A549 (cell line): ENCODE results near the gene CRYBG3. TPM values are rescaled to one million over a fixed set of nuclear protein-coding genes. Genes with fewer than 3 reads are reported as not detected.

Experiments
- ATAC-seq, 2 experiments: fragments of 200-7000 bp in 1 of 2; fragments of >200 bp in 1 of 2; cut with Nextera tagmentation in 1 of 2; cut with Tn5 transposase in 1 of 2; 3 replicates each; pipeline versions ENCODE4 v1.8.0 to v1.9.1; 2018 to 2020; ENCODE audit warnings: mild to moderate bottlenecking in 1 of 2, moderate library complexity in 1 of 2
- CTCF ChIA-PET: fragments of 300-600 bp; sonication (Branson Sonifier 250); formaldehyde crosslinking; extraction: SDS; loops from one replicate; lab custom pipeline; 2021; ENCODE audit warnings: antibody characterized with exemption, inconsistent platforms; lab: Yijun Ruan, JAX
- POLR2A ChIA-PET: fragments of 350-600 bp; formaldehyde crosslinking; extraction: SDS; loops from one replicate; lab custom pipeline; 2021; ENCODE audit warnings: antibody characterized with exemption, inconsistent platforms; lab: Yijun Ruan, JAX
- DNase-seq, 2 experiments: peaks; one replicate each; pipeline versions ENCODE4 v3.0.0 to v3.0.0-alpha.2; 2011 to 2016; ENCODE audit warnings: low read depth in 1 of 2, low spot score in 1 of 2
- FAIRE-seq: peaks from 2 replicates; lab custom pipeline; 2011; peaks lifted over from hg19 to GRCh38; lab: Jason Lieb, UNC
- H3K27ac ChIP-seq, 2 experiments: fragments of >200 bp; sonication (Bioruptor Twin); formaldehyde crosslinking; 3 replicates each; pipeline ENCODE4 v1.5.1; 2016 to 2017
- H3K4me1 ChIP-seq: fragments of >200 bp; sonication (Bioruptor Twin); formaldehyde crosslinking; 3 replicates; pipeline ENCODE4 v1.6.1; 2016
- H3K4me2 ChIP-seq: fragments of >200 bp; sonication (Bioruptor Twin); formaldehyde crosslinking; 3 replicates; pipeline ENCODE4 v1.6.1; 2016
- H3K4me3 ChIP-seq: fragments of >200 bp; sonication (Bioruptor Twin); formaldehyde crosslinking; 3 replicates; pipeline ENCODE4 v1.5.1; 2016
- H3K9me3 ChIP-seq: fragments of >200 bp; sonication (Bioruptor Twin); formaldehyde crosslinking; 3 replicates; pipeline ENCODE4 v1.6.1; 2016
- BHLHE40 ChIP-seq: IDR thresholded peaks from 2 replicates; pipeline ENCODE4 v1.6.1; 2012; ENCODE audit warnings: low read depth, low read length, inconsistent platforms
- CEBPB ChIP-seq, 2 experiments: fragments of >200 bp in 1 of 2; sonication (Bioruptor Twin) in 1 of 2; formaldehyde crosslinking in 1 of 2; IDR thresholded peaks; 2 replicates each; pipeline ENCODE4 v1.6.1; 2012 to 2016
- CHD2 ChIP-seq: fragments of 150-350 bp; IDR thresholded peaks from 2 replicates; pipeline ENCODE4 v1.6.1; 2014; ENCODE audit warnings: low read length; ENCODE audit not compliant: partially characterized antibody
- EHMT2 ChIP-seq: fragments of 200-600 bp; sonication (generic); IDR thresholded peaks from 2 replicates; pipeline ENCODE4 v1.6.1; 2016; ENCODE audit warnings: antibody characterized with exemption, low read depth, mild to moderate bottlenecking, moderate library complexity
- EP300 ChIP-seq, 2 experiments: fragments of >200 bp; sonication (Bioruptor Twin); formaldehyde crosslinking; IDR thresholded peaks; 2 replicates in 1 of 2; 3 replicates in 1 of 2; pipeline ENCODE4 v1.6.1; 2016 to 2017
- FOSL2 ChIP-seq, 2 experiments: fragments of 450-650 bp in 1 of 2; fragments of >200 bp in 1 of 2; sonication (Bioruptor Twin) in 1 of 2; formaldehyde crosslinking; IDR thresholded peaks; 2 replicates each; pipeline versions ENCODE4 v1.5.0 to v1.6.1; 2016 to 2020; ENCODE audit warnings: mild to moderate bottlenecking in 1 of 2, moderate library complexity in 1 of 2
- FOXS1 ChIP-seq: fragments of 250-450 bp; sonication (Bioruptor Pico); IDR thresholded peaks from 2 replicates; pipeline ENCODE4 v1.5.0; 2020; ENCODE audit warnings: mild to moderate bottlenecking, moderate library complexity
- GATA3 ChIP-seq: IDR thresholded peaks from 2 replicates; pipeline ENCODE4 v1.6.1; 2012; ENCODE audit warnings: borderline replicate concordance
- HDAC2 ChIP-seq: fragments of 200-600 bp; sonication (generic); IDR thresholded peaks from 2 replicates; pipeline ENCODE4 v1.6.1; 2016
- HEYL ChIP-seq: fragments of 250-450 bp; sonication (Bioruptor Pico); IDR thresholded peaks from 2 replicates; pipeline ENCODE4 v1.8.0; 2021; ENCODE audit warnings: mild to moderate bottlenecking, moderate library complexity
- HOXA7 ChIP-seq: fragments of 250-450 bp; sonication (Bioruptor Pico); IDR thresholded peaks from 2 replicates; pipeline ENCODE4 v1.5.0; 2020; ENCODE audit warnings: mild to moderate bottlenecking, moderate library complexity
- HOXB13 ChIP-seq: fragments of 250-450 bp; sonication (Bioruptor Pico); IDR thresholded peaks from 2 replicates; pipeline ENCODE4 v1.5.0; 2020; ENCODE audit warnings: low read depth, mild to moderate bottlenecking, moderate library complexity
- HOXB5 ChIP-seq: fragments of 250-450 bp; sonication (Bioruptor Pico); IDR thresholded peaks from 2 replicates; pipeline ENCODE4 v1.5.0; 2020; ENCODE audit warnings: mild to moderate bottlenecking, moderate library complexity
- KDM1A ChIP-seq: fragments of 200-600 bp; sonication (generic); IDR thresholded peaks from 2 replicates; pipeline ENCODE4 v1.6.1; 2016; ENCODE audit warnings: low read depth, mild to moderate bottlenecking
- NPAS2 ChIP-seq: fragments of 250-450 bp; sonication (Bioruptor Pico); IDR thresholded peaks from 2 replicates; pipeline ENCODE4 v1.8.0; 2022; ENCODE audit warnings: mild to moderate bottlenecking, moderate library complexity, borderline replicate concordance
- NR3C1 ChIP-seq: fragments of >200 bp; sonication (Bioruptor Twin); formaldehyde crosslinking; IDR thresholded peaks from 3 replicates; pipeline ENCODE4 v1.6.1; 2017
- POLR2A ChIP-seq: IDR thresholded peaks from 2 replicates; pipeline ENCODE4 v1.6.1; 2012; ENCODE audit warnings: mild to moderate bottlenecking, low read length
- RAD21 ChIP-seq, 2 experiments: fragments of >200 bp in 1 of 2; sonication (Bioruptor Twin) in 1 of 2; formaldehyde crosslinking in 1 of 2; IDR thresholded peaks in 1 of 2; conservative IDR thresholded peaks in 1 of 2; 2 replicates in 1 of 2; 3 replicates in 1 of 2; pipeline ENCODE4 v1.6.1; 2012 to 2018; ENCODE audit warnings: inconsistent platforms in 1 of 2
- RARB ChIP-seq: fragments of 250-450 bp; sonication (Bioruptor Pico); IDR thresholded peaks from 2 replicates; pipeline ENCODE4 v1.8.0; 2021; ENCODE audit warnings: mild to moderate bottlenecking, moderate library complexity
- RNF2 ChIP-seq: fragments of 200-600 bp; sonication (generic); IDR thresholded peaks from 2 replicates; pipeline ENCODE4 v1.6.1; 2016; ENCODE audit warnings: low read depth, mild to moderate bottlenecking, antibody characterized with exemption, moderate library complexity, borderline replicate concordance
- WGBS: methylation state at CpG from one replicate; pipeline ENCODE4 v1.1.6; 2017; ENCODE audit errors: missing lambda C conversion rate; 5-methylcytosine and 5-hydroxymethylcytosine counted together
- polyA plus RNA-seq, 4 experiments: library from polyadenylated mRNA; depleted of rRNA in 3 of 4; stranded (reverse); fragments of >200 nt; fragmentation: RNase III in 1 of 4; extraction: RNeasy Plus Mini Kit Qiagen cat#74134 plus additional on column Dnase treatment in 1 of 4; gene quantifications; 2 replicates in 3 of 4; 3 replicates in 1 of 4; pipeline ENCODE4 v1.2.3, GENCODE V29; 2011 to 2017
- TF ChIP-seq, protein P1 (sequence below): IDR thresholded peaks from 2 replicates; pipeline ENCODE4 v1.6.1; 2012
- TF ChIP-seq, protein P2 (sequence below): fragments of 150-350 bp; IDR thresholded peaks from 2 replicates; pipeline ENCODE4 v1.6.1; 2014; ENCODE audit warnings: low read depth, mild to moderate bottlenecking, low read length
- TF ChIP-seq, protein P3 (sequence below): IDR thresholded peaks from 2 replicates; pipeline ENCODE4 v1.6.1; 2012
- TF ChIP-seq, protein P4 (sequence below): IDR thresholded peaks from 2 replicates; pipeline ENCODE4 v1.6.1; 2012; ENCODE audit warnings: low read depth, borderline replicate concordance
- TF ChIP-seq, protein P5 (sequence below): fragments of >200 bp; sonication (Bioruptor Twin); formaldehyde crosslinking; IDR thresholded peaks from 2 replicates; pipeline ENCODE4 v1.6.1; 2016

Gene CRYBG3
- polyA plus RNA-seq, 2 of the 4 experiments (the other 2 are of a cell fraction) = 3.6 to 8.7 TPM

DNA sequence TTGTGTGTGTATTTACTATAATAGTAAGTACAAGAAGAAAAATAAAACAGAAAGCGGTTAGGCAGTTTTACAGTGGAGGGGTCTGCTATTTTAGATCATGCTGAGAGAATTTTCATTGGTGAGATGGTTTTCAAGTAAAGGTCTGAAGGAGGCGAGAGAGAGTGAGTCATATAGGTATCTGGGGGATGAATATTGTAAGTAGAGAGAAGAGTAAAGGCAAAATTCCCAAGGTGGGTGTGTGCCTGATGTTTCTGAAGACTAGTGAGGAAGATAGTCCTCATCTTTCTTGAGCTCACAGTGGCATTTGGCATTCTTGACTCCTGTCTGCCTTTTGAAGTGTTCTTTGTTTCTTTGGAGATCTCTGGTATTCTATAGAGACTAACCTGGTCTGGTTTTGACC, 38.6 kb downstream of the CRYBG3 start:
- Histone ChIP-seq H3K4me1 (peaks cover 9% of the 10 kb centered on the region), H3K4me2 (no peak overlapping the region), H3K27ac (no peak overlapping the region), H3K9me3 (no peaks in the 10 kb centered on the region)
- CTCF ChIA-PET = interaction anchor here (0.8 kb wide), 1 partner anchor 12 kb away, joined by 3 read pairs; no protein-coding TSS in a partner anchor
- WGBS = 90% methylated on average over 2 of the region's 2 CpGs
- ATAC-seq (no peak), DNase-seq (no peak)
- TF ChIP-seq GATA3 (no peak), FOSL2 (IDR thresholded peaks at IDR 0.05) (no peak), FOSL2 (CRISPR knock-in tag; IDR thresholded peaks at IDR 0.05) (no peak), POLR2A (no peak)
- TF ChIP-seq, protein P1, sequence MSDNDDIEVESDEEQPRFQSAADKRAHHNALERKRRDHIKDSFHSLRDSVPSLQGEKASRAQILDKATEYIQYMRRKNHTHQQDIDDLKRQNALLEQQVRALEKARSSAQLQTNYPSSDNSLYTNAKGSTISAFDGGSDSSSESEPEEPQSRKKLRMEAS = no peak
- TF ChIP-seq, all 56 proteins: peak for 0
- FAIRE-seq = no peak
- H3K4me3 ChIP-seq = no peak overlapping the region
- POLR2A ChIA-PET = no interaction called here

DNA sequence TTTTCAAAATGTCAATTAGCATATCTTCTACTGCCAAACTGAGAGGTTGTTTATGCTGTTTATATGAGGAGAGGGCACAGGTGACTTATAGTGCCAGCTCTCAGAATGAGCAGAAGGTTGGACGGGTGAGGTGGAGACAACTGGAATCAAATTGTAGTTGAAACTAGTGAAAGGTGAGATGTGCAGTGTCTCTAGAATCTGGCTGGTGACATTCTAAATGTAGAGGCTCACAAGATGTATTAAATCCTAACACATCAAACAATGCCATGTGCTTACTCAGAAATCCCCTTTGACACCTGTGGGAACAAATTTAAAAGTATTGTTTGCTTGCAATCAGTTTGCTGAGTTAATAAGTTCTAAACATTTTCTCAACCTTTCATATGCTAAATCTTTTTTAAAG, 40.8 kb downstream of the CRYBG3 start:
- no peak for TF ChIP-seq EHMT2
- 77% methylated on average over 1 of the region's 1 CpG for WGBS

DNA sequence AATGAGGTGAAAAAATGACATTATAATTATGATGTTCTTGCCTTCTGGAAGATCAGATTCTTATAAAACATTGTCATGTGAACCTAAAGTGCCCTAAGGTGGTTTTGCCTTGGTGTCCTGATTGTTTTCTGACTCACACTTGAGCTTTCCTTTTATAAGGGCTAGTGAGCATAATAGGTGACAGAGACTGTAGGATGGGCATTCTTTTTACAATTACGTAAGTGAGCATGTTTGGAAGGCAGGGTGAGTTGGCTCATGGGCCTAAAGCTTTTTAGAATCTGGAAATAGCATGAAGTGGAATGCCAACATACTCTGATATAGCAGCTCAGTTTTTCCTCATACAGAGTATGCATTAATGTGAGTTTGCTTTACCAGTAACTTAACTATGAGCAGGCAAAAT, 41.2 kb downstream of the CRYBG3 start:
- Histone ChIP-seq H3K9me3 (no peaks in the 10 kb centered on the region), H3K27ac (no peak overlapping the region), H3K4me1 (peaks cover 9% of the 10 kb centered on the region), H3K4me3 (no peak overlapping the region), H3K4me2 (peak overlapping the region; percentile 11; the same call in 1 of the 3 replicates)
- peak; percentile 49 for FAIRE-seq
- peak in 1 of 2 experiments; percentile 5 for DNase-seq
- WGBS = 77% methylated on average over 1 of the region's 1 CpG
- ATAC-seq = no peak
- POLR2A ChIA-PET = no interaction called here
- TF ChIP-seq NPAS2 (no peak), HOXB5 (CRISPR knock-in tag) (no peak), NR3C1 (no peak), FOXS1 (CRISPR knock-in tag) (no peak), HEYL (CRISPR knock-in tag) (no peak), KDM1A (no peak), POLR2A (no peak), GATA3 (no peak), HOXA7 (CRISPR knock-in tag) (no peak), RARB (CRISPR knock-in tag) (no peak), EHMT2 (no peak)
- TF ChIP-seq, all 56 proteins: peak for 0
- CTCF ChIA-PET = no interaction called here

More for the DNA sequence above, 40.8 kb downstream of the CRYBG3 start:
- FAIRE-seq = no peak
- no peak for DNase-seq
- H3K4me2 ChIP-seq = peak overlapping the region; percentile 11; the same call in 1 of the 3 replicates
- no peak overlapping the region for H3K4me3 ChIP-seq
- peaks cover 9% of the 10 kb centered on the region for H3K4me1 ChIP-seq
- no peaks in the 10 kb centered on the region for H3K9me3 ChIP-seq
- CTCF ChIA-PET = no interaction called here
- no peak overlapping the region for H3K27ac ChIP-seq
- no peak for ATAC-seq
- POLR2A ChIA-PET = no interaction called here

DNA sequence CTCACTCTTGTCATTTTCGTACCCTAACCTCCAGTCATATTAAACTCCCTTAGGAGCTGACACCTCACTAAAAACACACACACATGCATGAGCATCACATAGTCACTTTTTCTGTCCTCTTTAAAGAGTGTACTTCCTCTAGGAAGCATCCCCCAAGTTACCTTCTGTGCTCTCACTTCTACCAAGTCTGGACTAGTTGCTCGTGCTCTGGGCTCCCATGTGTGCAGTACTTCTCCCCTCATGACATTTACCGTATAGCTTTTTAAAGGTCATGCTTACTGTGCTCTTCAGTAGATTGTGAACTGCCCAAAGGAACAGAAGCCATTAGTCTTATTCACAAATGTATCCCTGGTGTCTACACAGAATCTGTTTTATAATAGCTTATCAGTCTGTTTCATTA, 42.0 kb downstream of the CRYBG3 start:
- H3K4me3 ChIP-seq = no peak overlapping the region
- peaks cover 9% of the 10 kb centered on the region for H3K4me1 ChIP-seq
- H3K27ac ChIP-seq = no peak overlapping the region
- 93% methylated on average over 3 of the region's 3 CpGs for WGBS
- no peaks in the 10 kb centered on the region for H3K9me3 ChIP-seq
- no peak for TF ChIP-seq HOXB13 (CRISPR knock-in tag)
- TF ChIP-seq EP300 (IDR thresholded peaks at IDR 0.05) = no peak
- TF ChIP-seq BHLHE40 = no peak
- no peak for TF ChIP-seq HOXB5 (CRISPR knock-in tag)
- no peak for TF ChIP-seq RARB (CRISPR knock-in tag)
- no peak for TF ChIP-seq RAD21 (conservative IDR thresholded peaks at IDR 0.05 in 1 of 2, IDR thresholded peaks at IDR 0.05 in 1 of 2)
- no peak for ATAC-seq
- no peak overlapping the region for H3K4me2 ChIP-seq
- no peak for DNase-seq
- ChIA-PET CTCF (no interaction called here), POLR2A (no interaction called here)
- no peak for FAIRE-seq

DNA sequence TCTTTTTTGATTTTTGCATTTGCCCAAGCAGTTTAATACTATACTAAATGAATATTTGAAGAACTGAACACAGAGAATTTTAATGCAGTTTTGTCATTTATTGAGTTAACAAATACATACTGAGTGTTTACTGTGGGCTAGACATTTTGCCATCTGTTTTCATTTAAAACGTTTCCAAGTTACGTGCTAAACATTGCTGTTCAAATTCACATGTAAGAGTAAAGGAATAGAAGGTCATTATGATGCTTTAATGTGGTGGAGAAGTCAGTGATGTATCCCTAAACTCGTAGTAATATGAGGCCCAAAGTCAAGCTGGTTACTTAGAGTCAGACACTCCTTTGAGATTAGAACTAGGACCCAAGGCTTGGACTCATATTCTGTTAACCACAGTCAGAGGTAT, 49.4 kb downstream of the CRYBG3 start:
- ATAC-seq = no peak
- Histone ChIP-seq H3K27ac (no peak overlapping the region), H3K4me1 (no peaks in the 10 kb centered on the region), H3K4me2 (no peak overlapping the region), H3K9me3 (no peaks in the 10 kb centered on the region; the same call in 2 of the 3 replicates), H3K4me3 (no peak overlapping the region)
- POLR2A ChIA-PET = no interaction called here
- CTCF ChIA-PET = no interaction called here
- WGBS = 83% methylated on average over 3 of the region's 3 CpGs
- DNase-seq = no peak
- no peak for FAIRE-seq
- TF ChIP-seq, protein P2, sequence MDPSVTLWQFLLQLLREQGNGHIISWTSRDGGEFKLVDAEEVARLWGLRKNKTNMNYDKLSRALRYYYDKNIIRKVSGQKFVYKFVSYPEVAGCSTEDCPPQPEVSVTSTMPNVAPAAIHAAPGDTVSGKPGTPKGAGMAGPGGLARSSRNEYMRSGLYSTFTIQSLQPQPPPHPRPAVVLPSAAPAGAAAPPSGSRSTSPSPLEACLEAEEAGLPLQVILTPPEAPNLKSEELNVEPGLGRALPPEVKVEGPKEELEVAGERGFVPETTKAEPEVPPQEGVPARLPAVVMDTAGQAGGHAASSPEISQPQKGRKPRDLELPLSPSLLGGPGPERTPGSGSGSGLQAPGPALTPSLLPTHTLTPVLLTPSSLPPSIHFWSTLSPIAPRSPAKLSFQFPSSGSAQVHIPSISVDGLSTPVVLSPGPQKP = no peak
- TF ChIP-seq EP300 (IDR thresholded peaks at IDR 0.05) (no peak), CEBPB (IDR thresholded peaks at IDR 0.05) (no peak), RARB (CRISPR knock-in tag) (no peak), CHD2 (no peak), FOXS1 (CRISPR knock-in tag) (no peak), HDAC2 (no peak), RNF2 (no peak), NPAS2 (no peak), FOSL2 (IDR thresholded peaks at IDR 0.05) (no peak), FOSL2 (CRISPR knock-in tag; IDR thresholded peaks at IDR 0.05) (no peak)
- TF ChIP-seq, protein P3, sequence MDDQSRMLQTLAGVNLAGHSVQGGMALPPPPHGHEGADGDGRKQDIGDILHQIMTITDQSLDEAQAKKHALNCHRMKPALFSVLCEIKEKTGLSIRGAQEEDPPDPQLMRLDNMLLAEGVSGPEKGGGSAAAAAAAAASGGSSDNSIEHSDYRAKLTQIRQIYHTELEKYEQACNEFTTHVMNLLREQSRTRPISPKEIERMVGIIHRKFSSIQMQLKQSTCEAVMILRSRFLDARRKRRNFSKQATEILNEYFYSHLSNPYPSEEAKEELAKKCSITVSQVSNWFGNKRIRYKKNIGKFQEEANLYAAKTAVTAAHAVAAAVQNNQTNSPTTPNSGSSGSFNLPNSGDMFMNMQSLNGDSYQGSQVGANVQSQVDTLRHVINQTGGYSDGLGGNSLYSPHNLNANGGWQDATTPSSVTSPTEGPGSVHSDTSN = no peak
- TF ChIP-seq, protein P4, sequence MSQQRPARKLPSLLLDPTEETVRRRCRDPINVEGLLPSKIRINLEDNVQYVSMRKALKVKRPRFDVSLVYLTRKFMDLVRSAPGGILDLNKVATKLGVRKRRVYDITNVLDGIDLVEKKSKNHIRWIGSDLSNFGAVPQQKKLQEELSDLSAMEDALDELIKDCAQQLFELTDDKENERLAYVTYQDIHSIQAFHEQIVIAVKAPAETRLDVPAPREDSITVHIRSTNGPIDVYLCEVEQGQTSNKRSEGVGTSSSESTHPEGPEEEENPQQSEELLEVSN = no peak
- TF ChIP-seq, protein P5, sequence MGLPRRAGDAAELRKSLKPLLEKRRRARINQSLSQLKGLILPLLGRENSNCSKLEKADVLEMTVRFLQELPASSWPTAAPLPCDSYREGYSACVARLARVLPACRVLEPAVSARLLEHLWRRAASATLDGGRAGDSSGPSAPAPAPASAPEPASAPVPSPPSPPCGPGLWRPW = no peak
